Measurements from ENCODE around the gene STUM. TPM values are rescaled to one million over a fixed set of nuclear protein-coding genes. Genes with fewer than 3 reads are reported as not detected.

The STUM gene
- total and polyA plus RNA-seq, 2 of the 8 experiments (the other 6 are each of a cell fraction or from before 2014, with no cell fraction given): 0.76 to 1.2 TPM

GRCh38 chr1:226627924-226628611 lies 79.5 kb downstream of the STUM start:
- Histone ChIP-seq H4K8ac (ENCODE audit: extremely low read depth, insufficient read depth, low read length) (no peak overlapping the region), H3K14ac (ENCODE audit: insufficient read length) (no peak overlapping the region), H2BK12ac (ENCODE audit: low read depth, low read length) (no peak overlapping the region), H3K79me1 (ENCODE audit: low read depth, low read length) (no peaks in the 10 kb centered on the region), H3K4me3 (ENCODE audit: extremely low read depth in 1 of 4, insufficient read depth in 2 of 4, low read depth in 3 of 4, low read length in 4 of 4) (no peak overlapping the region), H2BK15ac (ENCODE audit: low read length) (no peak overlapping the region), H3K23me2 (ENCODE audit: low read depth, low read length) (no peaks in the 10 kb centered on the region), H3K79me2 (ENCODE audit: control insufficient read depth in 1 of 2, insufficient read depth in 2 of 2, low read length in 2 of 2) (no peaks in the 10 kb centered on the region), H4K20me1 (replicated peaks in 1 of 2; ENCODE audit: control insufficient read depth in 1 of 2, insufficient read depth in 2 of 2, low read length in 2 of 2) (no peaks in the 10 kb centered on the region), H3K56ac (replicated peaks; ENCODE audit: insufficient read length, low read depth, low read length) (no peak overlapping the region), H3K9ac (replicated peaks in 1 of 4; ENCODE audit: extremely low read depth in 1 of 4, low read depth in 3 of 4, low read length in 3 of 4) (no peak overlapping the region), H2AK5ac (ENCODE audit: low read depth, low read length) (no peak overlapping the region), H2AFZ (ENCODE audit: low read length) (no peak overlapping the region), H3K36me3 (ENCODE audit: control insufficient read depth in 2 of 4, insufficient read depth in 4 of 4, low read length in 3 of 4) (no peaks in the 10 kb centered on the region), H3K18ac (ENCODE audit: extremely low read depth, low read length) (no peak overlapping the region), H3K27ac (ENCODE audit: low read depth, low read length) (no peak overlapping the region), H3K23ac (ENCODE audit: insufficient read length) (no peak overlapping the region), H2BK120ac (replicated peaks; ENCODE audit: low read depth, low read length) (no peak overlapping the region), H3K27me3 (replicated peaks in 1 of 4; ENCODE audit: control insufficient read depth in 3 of 4, extremely low read depth in 1 of 4, insufficient read depth in 3 of 4, low read length in 3 of 4) (peaks cover 0 to 10% (median 10%) of the 10 kb centered on the region in 4 experiments; a peak in 6 of 7 replicates), H3K9me3 (ENCODE audit: insufficient read depth in 2 of 2, low read depth in 1 of 2, low read length in 1 of 2) (0 out of 4 replicates have a peak, but pooled peaks cover 0 to 4% of the 10 kb centered on the region in 2 experiments), H3K4me2 (ENCODE audit: insufficient read depth in 1 of 2, low read depth in 2 of 2, low read length in 2 of 2) (no peak overlapping the region), H2BK5ac (ENCODE audit: low read depth, low read length) (no peak overlapping the region), H3K4me1 (replicated peaks in 1 of 4; ENCODE audit: control insufficient read depth in 3 of 4, insufficient read depth in 4 of 4, low read length in 3 of 4) (no peaks in the 10 kb centered on the region), H4K91ac (replicated peaks; ENCODE audit: insufficient read length, low read length) (no peak overlapping the region), H2BK20ac (ENCODE audit: low read length) (no peak overlapping the region), H3K4ac (replicated peaks; ENCODE audit: insufficient read length, low read depth, low read length) (no peak overlapping the region), H4K5ac (ENCODE audit: insufficient read length, low read depth, low read length) (no peak overlapping the region)
- CTCF ChIA-PET (ENCODE audit: partially characterized antibody): interaction anchor here (1.0 to 14.1 kb wide), 7 partner anchors 10 to 258 kb away, joined by 3 to 184 read pairs (median 3); no protein-coding TSS in a partner anchor
- no peak for DNase-seq (ENCODE audit: low read depth in 1 of 2, low spot score in 2 of 2)
- FAIRE-seq: no peak
- WGBS, 2 experiments (ENCODE audit: extremely low coverage in 1 of 2, insufficient coverage in 1 of 2, insufficient read length in 1 of 2, insufficient replicate concordance in 2 of 2, low coverage in 1 of 2, low lambda C conversion rate in 2 of 2, missing lambda C conversion rate in 1 of 2): 90% methylated on average over 11 of the region's 11 CpGs; no CpG with 5 or more reads in 1 of the 2 experiments
- POLR2A ChIA-PET (ENCODE audit: partially characterized antibody): no interaction called here
- no peak for TF ChIP-seq TEAD4 (IDR thresholded peaks at IDR 0.05; ENCODE audit: low read depth, low read length)
- TF ChIP-seq E2F6 (IDR thresholded peaks at IDR 0.05): no peak
- TF ChIP-seq TCF12 (IDR thresholded peaks at IDR 0.05; ENCODE audit: low read depth, low read length): no peak
- TF ChIP-seq BRCA1 (IDR thresholded peaks at IDR 0.05; ENCODE audit: low read depth, low read length): no peak
- TF ChIP-seq EZH2 (IDR thresholded peaks at IDR 0.05; ENCODE audit: low read depth, low read length, severe bottlenecking): no peak
- no peak for TF ChIP-seq KDM4A (IDR thresholded peaks at IDR 0.05; ENCODE audit: low read depth, low read length, severe bottlenecking)
- TF ChIP-seq SP4 (IDR thresholded peaks at IDR 0.05; ENCODE audit: low read length): no peak

All from H1 (cell line).